ENCODE measurements around the gene KLB. TPM values are rescaled to one million over a fixed set of nuclear protein-coding genes. Genes with fewer than 3 reads are reported as not detected.

KLB gene
- total RNA-seq, 4 donors from 2014 or later = under 0.01 TPM; not detected in 3

- H3K27ac ChIP-seq (replicated peaks in 1 of 4) = no peak overlapping the region
- H3K9me3 ChIP-seq = no peaks in the 10 kb centered on the region
- DNase-seq (ENCODE audit: extremely low spot score) = no peak
- intact Hi-C loops (cut with DNase I) = no loop called here
- no peaks in the 10 kb centered on the region for H3K27me3 ChIP-seq
- peaks cover 32 to 56% (median 41%) of the 10 kb centered on the region in 4 donors for H3K36me3 ChIP-seq
- TF ChIP-seq POLR2A (IDR thresholded peaks at IDR 0.05; ENCODE audit: low read depth) = no peak
- no peak for TF ChIP-seq CTCF (IDR thresholded peaks at IDR 0.05)
- TF ChIP-seq POLR2AphosphoS5 (IDR thresholded peaks at IDR 0.05) = no peak
- TF ChIP-seq EP300 (IDR thresholded peaks at IDR 0.05) = no peak
- no peak overlapping the region for H3K4me3 ChIP-seq
- peaks cover 0 to 6% (median 0%) of the 10 kb centered on the region in 4 donors for H3K4me1 ChIP-seq
Observed at GRCh38 chr4:39498727-39499020, 91.9 kb downstream of the KLB start.

Small RNA genes lying within 50 kb of the gene (small RNA-seq; reads per million reads assigned to genes)
- gene MIR5591 = 0 reads per million in 3 donors
- 0 reads per million in 3 donors for gene RF00019
- 0 reads per million in 3 donors for gene RNU6-887P

Other genes with a start within 250 kb of the KLB start
- 10 to 100 TPM; 22.1 to 32.4 (median 26.0) TPM for gene WDR19, start 224.4 kb upstream of the KLB start, total RNA-seq
- gene RFC1, start 40.6 kb upstream of the KLB start, total RNA-seq = 10 to 100 TPM; 30.6 to 37.4 (median 33.9) TPM
- gene RPL9, start 52.0 kb downstream of the KLB start, total RNA-seq = 1,000 to 10,000 TPM; 1,962 to 6,543 (median 3,653) TPM
- 10 to 100 TPM in 2 of 4 donors, 1 to 10 TPM in 2; 8.5 to 11.6 (median 9.7) TPM for gene LIAS, start 52.1 kb downstream of the KLB start, total RNA-seq
- gene UGDH, start 120.5 kb downstream of the KLB start, total RNA-seq = 100 to 1,000 TPM in 1 of 4 donors, 10 to 100 TPM in 3; 36.4 to 180 (median 42.1) TPM
- 10 to 100 TPM; 27.3 to 39.0 (median 29.6) TPM for gene SMIM14, start 231.9 kb downstream of the KLB start, total RNA-seq